ENCODE data around the gene ALS2CL. TPM values are rescaled to one million over a fixed set of nuclear protein-coding genes. Genes with fewer than 3 reads are reported as not detected.
A peak's percentile ranks its signal among the peaks of the same experiment; 100 is the strongest.
"Not testable (repeated sequence)": the region's sequence is repeated elsewhere in the genome, so short reads cannot be mapped to it uniquely, and the experiment has no call there.

ALS2CL gene
- 1 to 10 TPM; 3.6 to 4.5 TPM for total RNA-seq

GRCh38 chr3:46693038-46693891, at the start of gene ALS2CL:
ALS2CL (minus strand) TSS chr3:46693679; CDS start chr3:46689440, 4,239 bp downstream.
- H3K36me3 Mint-ChIP-seq, result no peaks in the 10 kb centered on the region
- peak; percentile 76 for DNase-seq
- peaks cover 11% of the 10 kb centered on the region for H3K27me3 Mint-ChIP-seq
- H3K9me3 Mint-ChIP-seq, result no peaks in the 10 kb centered on the region
- peak within 1 kb of the TSS; percentile 51 for H3K27ac Mint-ChIP-seq
- ATAC-seq (ENCODE audit: low read depth), result peak; percentile 53
- H3K4me1 Mint-ChIP-seq, result peaks cover 24% of the 10 kb centered on the region
- POLR2A ChIA-PET, result interaction anchor here (0.5 kb wide), 1 partner anchor 448 kb away, joined by 3 read pairs; no protein-coding TSS in a partner anchor
- peak within 1 kb of the TSS; percentile 78 for H3K4me3 Mint-ChIP-seq

- POLR2A ChIA-PET, result no interaction called here
- Mint-ChIP-seq H3K4me3 (no peak overlapping the region), H3K27ac (no peak overlapping the region), H3K27me3 (peaks cover 11% of the 10 kb centered on the region), H3K4me1 (no peaks in the 10 kb centered on the region), H3K36me3 (no peaks in the 10 kb centered on the region), H3K9me3 (no peaks in the 10 kb centered on the region)
- ATAC-seq (ENCODE audit: low read depth) (no peak), DNase-seq (no peak)
These were observed 49.6 kb upstream of the ALS2CL start for GRCh38 chr3:46742992-46743585.

- H3K27ac Mint-ChIP-seq; POLR2A ChIA-PET; H3K27me3 Mint-ChIP-seq; H3K36me3 Mint-ChIP-seq; ATAC-seq (ENCODE audit: low read depth); H3K4me3 Mint-ChIP-seq; H3K9me3 Mint-ChIP-seq; DNase-seq; H3K4me1 Mint-ChIP-seq: not testable (repeated sequence)
These were observed 46.1 kb upstream of the ALS2CL start for GRCh38 chr3:46739565-46739964.

GRCh38 chr3:46737329-46737731, 43.9 kb upstream of the ALS2CL start:
- H3K27me3 Mint-ChIP-seq, result peaks cover 9% of the 10 kb centered on the region
- H3K4me1 Mint-ChIP-seq, result no peaks in the 10 kb centered on the region
- ATAC-seq (ENCODE audit: low read depth) (no peak), DNase-seq (no peak)
- no peaks in the 10 kb centered on the region for H3K36me3 Mint-ChIP-seq
- no peak overlapping the region for H3K4me3 Mint-ChIP-seq
- POLR2A ChIA-PET, result no interaction called here
- no peak overlapping the region for H3K27ac Mint-ChIP-seq
- H3K9me3 Mint-ChIP-seq, result no peaks in the 10 kb centered on the region

GRCh38 chr3:46736006-46736872, 42.8 kb upstream of the ALS2CL start:
- H3K36me3 Mint-ChIP-seq, result no peaks in the 10 kb centered on the region
- H3K27me3 Mint-ChIP-seq, result peaks cover 9% of the 10 kb centered on the region
- ATAC-seq (ENCODE audit: low read depth) (no peak), DNase-seq (no peak)
- no peak overlapping the region for H3K4me3 Mint-ChIP-seq
- H3K4me1 Mint-ChIP-seq, result no peaks in the 10 kb centered on the region
- H3K27ac Mint-ChIP-seq, result no peak overlapping the region
- no peaks in the 10 kb centered on the region for H3K9me3 Mint-ChIP-seq
- POLR2A ChIA-PET, result no interaction called here

GRCh38 chr3:46734773-46735172, 41.3 kb upstream of the ALS2CL start:
- Mint-ChIP-seq H3K27ac (no peak overlapping the region), H3K36me3 (no peaks in the 10 kb centered on the region), H3K27me3 (peaks cover 9% of the 10 kb centered on the region), H3K9me3 (no peaks in the 10 kb centered on the region), H3K4me3 (no peak overlapping the region), H3K4me1 (no peaks in the 10 kb centered on the region)
- POLR2A ChIA-PET, result no interaction called here
- DNase-seq (no peak), ATAC-seq (ENCODE audit: low read depth) (no peak)

GRCh38 chr3:46733026-46733800, 39.7 kb upstream of the ALS2CL start:
- peaks cover 16% of the 10 kb centered on the region for H3K27me3 Mint-ChIP-seq
- H3K4me3 Mint-ChIP-seq, result no peak overlapping the region
- POLR2A ChIA-PET, result no interaction called here
- no peaks in the 10 kb centered on the region for H3K4me1 Mint-ChIP-seq
- no peak overlapping the region for H3K27ac Mint-ChIP-seq
- ATAC-seq (ENCODE audit: low read depth) (no peak), DNase-seq (no peak)
- H3K36me3 Mint-ChIP-seq, result no peaks in the 10 kb centered on the region
- H3K9me3 Mint-ChIP-seq, result no peaks in the 10 kb centered on the region

- DNase-seq (no peak), ATAC-seq (ENCODE audit: low read depth) (no peak)
- no peak overlapping the region for H3K4me3 Mint-ChIP-seq
- no peaks in the 10 kb centered on the region for H3K4me1 Mint-ChIP-seq
- no peaks in the 10 kb centered on the region for H3K36me3 Mint-ChIP-seq
- peaks cover 14% of the 10 kb centered on the region for H3K27me3 Mint-ChIP-seq
- no peak overlapping the region for H3K27ac Mint-ChIP-seq
- POLR2A ChIA-PET, result no interaction called here
- H3K9me3 Mint-ChIP-seq, result no peaks in the 10 kb centered on the region
These were observed 38.3 kb upstream of the ALS2CL start for GRCh38 chr3:46731795-46732194.

- no peak for DNase-seq
- Mint-ChIP-seq H3K27me3 (peaks cover 15% of the 10 kb centered on the region), H3K9me3 (no peaks in the 10 kb centered on the region), H3K36me3 (no peaks in the 10 kb centered on the region), H3K27ac (no peak overlapping the region), H3K4me3 (no peak overlapping the region), H3K4me1 (no peaks in the 10 kb centered on the region)
- ATAC-seq (ENCODE audit: low read depth), result no peak
- POLR2A ChIA-PET, result no interaction called here
These were observed 37.3 kb upstream of the ALS2CL start for GRCh38 chr3:46730819-46731218.

- H3K4me1 Mint-ChIP-seq, result no peaks in the 10 kb centered on the region
- H3K27me3 Mint-ChIP-seq, result peaks cover 24% of the 10 kb centered on the region
- H3K36me3 Mint-ChIP-seq, result no peaks in the 10 kb centered on the region
- DNase-seq (no peak), ATAC-seq (ENCODE audit: low read depth) (no peak)
- H3K27ac Mint-ChIP-seq, result no peak overlapping the region
- H3K4me3 Mint-ChIP-seq, result no peak overlapping the region
- H3K9me3 Mint-ChIP-seq, result no peaks in the 10 kb centered on the region
- POLR2A ChIA-PET, result no interaction called here
These were observed 35.6 kb upstream of the ALS2CL start for GRCh38 chr3:46729038-46729437.

GRCh38 chr3:46725621-46726314, 32.3 kb upstream of the ALS2CL start:
- POLR2A ChIA-PET, result interaction anchor here (0.6 kb wide), 1 partner anchor 1763 kb away, joined by 6 read pairs; no protein-coding TSS in a partner anchor
- no peaks in the 10 kb centered on the region for H3K36me3 Mint-ChIP-seq
- no peak for DNase-seq
- H3K4me3 Mint-ChIP-seq, result no peak overlapping the region
- no peak overlapping the region for H3K27ac Mint-ChIP-seq
- peaks cover 29% of the 10 kb centered on the region for H3K27me3 Mint-ChIP-seq
- ATAC-seq (ENCODE audit: low read depth), result no peak
- no peaks in the 10 kb centered on the region for H3K4me1 Mint-ChIP-seq
- no peaks in the 10 kb centered on the region for H3K9me3 Mint-ChIP-seq

GRCh38 chr3:46724424-46724823, 30.9 kb upstream of the ALS2CL start:
- peaks cover 31% of the 10 kb centered on the region for H3K27me3 Mint-ChIP-seq
- H3K9me3 Mint-ChIP-seq, result no peaks in the 10 kb centered on the region
- DNase-seq, result no peak
- no peak overlapping the region for H3K4me3 Mint-ChIP-seq
- no peaks in the 10 kb centered on the region for H3K4me1 Mint-ChIP-seq
- POLR2A ChIA-PET, result no interaction called here
- H3K36me3 Mint-ChIP-seq, result no peaks in the 10 kb centered on the region
- no peak for ATAC-seq (ENCODE audit: low read depth)
- H3K27ac Mint-ChIP-seq, result no peak overlapping the region
